Spleen (tissue), 11 donors: ENCODE measurements around the gene MYL9. TPM values are rescaled to one million over a fixed set of nuclear protein-coding genes. Genes with fewer than 3 reads are reported as not detected.

Experiments
- DNase-seq: peaks from one replicate; pipeline ENCODE4 v3.0.0-alpha.2; 2020
- H3K27ac ChIP-seq, 8 donors: fragments of 200-600 bp; sonication (generic) in 7 of 8; 1 replicate in 4 of 8; 2 replicates in 4 of 8; pipeline versions ENCODE4 v1.5.0 to v1.8.0; 2016 to 2021; ENCODE audit warnings: inconsistent platforms in 4 of 8, mild to moderate bottlenecking in 4 of 8, moderate library complexity in 1 of 8
- H3K27me3 ChIP-seq, 7 donors: fragments of 200-600 bp; sonication (generic) in 6 of 7; replicated peaks in 1 of 7; 1 replicate in 4 of 7; 2 replicates in 3 of 7; pipeline versions ENCODE4 v1.5.0 to v1.8.0; 2016 to 2021; ENCODE audit warnings: inconsistent platforms in 3 of 7, mild to moderate bottlenecking in 1 of 7
- H3K36me3 ChIP-seq, 6 donors: fragments of 200-600 bp; sonication (generic) in 5 of 6; 1 replicate in 4 of 6; 2 replicates in 2 of 6; pipeline versions ENCODE4 v1.5.0 to v1.8.0; 2016 to 2021; ENCODE audit warnings: inconsistent platforms in 2 of 6
- H3K4me1 ChIP-seq, 6 donors: fragments of 200-600 bp; sonication (generic) in 5 of 6; 1 replicate in 3 of 6; 2 replicates in 3 of 6; pipeline versions ENCODE4 v1.5.0 to v1.8.0; 2016 to 2021; ENCODE audit warnings: inconsistent platforms in 3 of 6
- H3K4me3 ChIP-seq, 8 donors: fragments of 200-600 bp; sonication (generic) in 7 of 8; 1 replicate in 4 of 8; 2 replicates in 4 of 8; pipeline versions ENCODE4 v1.5.0 to v1.8.0; 2016 to 2021; ENCODE audit warnings: inconsistent platforms in 4 of 8, mild to moderate bottlenecking in 4 of 8, moderate library complexity in 2 of 8
- H3K9me3 ChIP-seq, 8 donors: fragments of 200-600 bp; sonication (generic) in 7 of 8; 1 replicate in 4 of 8; 2 replicates in 4 of 8; pipeline versions ENCODE4 v1.5.0 to v1.8.0; 2016 to 2021; ENCODE audit warnings: inconsistent platforms in 4 of 8
- POLR2A ChIP-seq, 3 donors: fragments of 450-650 bp; IDR thresholded peaks; one replicate each; pipeline ENCODE4 v1.5.1; 2017; ENCODE audit warnings: antibody characterized with exemption in 3 of 3, mild to moderate bottlenecking in 1 of 3
- POLR2AphosphoS5 ChIP-seq, 3 donors: sonication (generic); formaldehyde crosslinking; IDR thresholded peaks; one replicate each; pipeline ENCODE4 v1.5.1; 2017; ENCODE audit warnings: antibody characterized with exemption in 3 of 3
- WGBS, 5 donors: extraction: QIAGEN DNeasy Blood & Tissue Kit in 3 of 5; methylation state at CpG; one replicate each; pipeline versions ENCODE4 v1.1.5 to v1.1.7; 2013 to 2018; 5-methylcytosine and 5-hydroxymethylcytosine counted together
- intact Hi-C: fragments of 100-400 bp; cut with DNase I; formaldehyde crosslinking; loops from one replicate; pipeline ENCODE4 v1.15.0; 2023; ENCODE audit warnings: low total_unique reads
- polyA plus RNA-seq, 3 donors: library from polyadenylated mRNA; stranded (reverse); fragments of 200-250 nt; gene quantifications; one replicate each; pipeline ENCODE4 v1.2.1, GENCODE V29; 2013
- total RNA-seq, 7 donors: library from RNA; depleted of rRNA in 3 of 7; stranded (reverse); fragments of >200 nt in 3 of 7; fragmentation: NEBNext Ultra II Directional in 4 of 7; extraction: Animal tissue kit (Norgen Biotek cat#: 25700) in 4 of 7; gene quantifications; one replicate each; pipeline versions ENCODE4 v1.1.0 to v1.2.1, GENCODE V29; 2016 to 2021
- TF ChIP-seq, protein P1 (sequence below), 11 experiments: fragments of 200-600 bp in 7 of 11; fragments of 450-650 bp in 4 of 11; sonication (generic) in 4 of 11; IDR thresholded peaks in 8 of 11; conservative IDR thresholded peaks in 3 of 11; 1 replicate in 7 of 11; 2 replicates in 4 of 11; pipeline versions ENCODE4 v1.4.0 to v1.8.0; 2016 to 2021; ENCODE audit warnings: antibody characterized with exemption in 11 of 11, inconsistent platforms in 4 of 11, mild to moderate bottlenecking in 1 of 11
- donor health status: healthy with polysubstance abuse.
- donor health status: DM: no; HTN: no; CAD: no; lungs with moderate emphysema.
- donor health status: DM: no; HTN: no; CAD: no.
- donor health status: Bipolar disorder and iron deficiency.
- donor health status: healthy.
- donor health status: DM: no; HTN: no; CAD: no.
- donor health status: DM: yes; HTN: yes; CAD: no.

The MYL9 gene
- total and polyA plus RNA-seq, 10 donors: 30.4 to 369 (median 83.2) TPM

DNA sequence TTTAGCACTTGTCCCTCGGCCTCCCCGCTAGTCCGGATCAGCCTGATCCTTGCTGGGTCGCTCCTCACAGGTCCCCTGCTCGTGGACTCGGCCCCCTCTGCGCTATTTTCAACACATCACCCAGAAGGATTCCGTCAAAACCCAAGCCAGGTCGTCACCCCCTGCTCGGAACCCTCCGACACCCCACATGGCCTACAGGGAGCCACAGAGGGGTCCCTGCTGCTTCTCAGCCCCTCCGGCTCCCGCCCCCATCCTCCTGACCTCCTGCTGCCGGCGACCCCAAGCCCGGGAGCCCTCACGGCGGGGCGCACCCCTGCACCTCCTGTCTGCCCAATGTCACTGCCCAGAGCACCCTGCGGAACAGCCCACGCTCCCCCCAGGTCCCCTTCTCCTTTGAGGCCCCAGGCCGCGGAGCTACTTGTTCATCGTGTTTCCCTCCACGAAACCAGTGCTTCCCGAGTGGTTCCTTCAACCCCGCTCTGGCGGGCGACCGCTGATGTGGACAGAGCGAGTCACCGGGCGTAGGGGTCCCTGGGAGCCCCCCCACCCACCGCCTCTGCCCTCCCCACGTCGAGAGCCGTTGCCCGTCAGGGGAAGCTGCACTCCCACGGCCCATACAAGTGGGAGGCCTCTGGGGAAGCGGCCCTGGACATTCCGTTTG is 638 bp upstream of the MYL9 start:
- Histone ChIP-seq H3K27me3 (peaks cover 0 to 13% (median 0%) of the 10 kb centered on the region in 7 donors), H3K9me3 (no peaks in the 10 kb centered on the region), H3K27ac (peak overlapping the region; percentile 24 to 86 (median 80)), H3K4me1 (peaks cover 0 to 59% (median 37%) of the 10 kb centered on the region in 6 donors), H3K4me3 (peak overlapping the region; percentile 39 to 74 (median 46)), H3K36me3 (peaks cover 0 to 11% (median 0%) of the 10 kb centered on the region in 6 donors)
- intact Hi-C loops: no loop called here
- WGBS, 5 donors: 55 to 70% (median 57%) methylated on average over 36 to 41 of the region's 41 CpGs
- no peak for TF ChIP-seq POLR2A (IDR thresholded peaks at IDR 0.05)
- TF ChIP-seq, protein P1, sequence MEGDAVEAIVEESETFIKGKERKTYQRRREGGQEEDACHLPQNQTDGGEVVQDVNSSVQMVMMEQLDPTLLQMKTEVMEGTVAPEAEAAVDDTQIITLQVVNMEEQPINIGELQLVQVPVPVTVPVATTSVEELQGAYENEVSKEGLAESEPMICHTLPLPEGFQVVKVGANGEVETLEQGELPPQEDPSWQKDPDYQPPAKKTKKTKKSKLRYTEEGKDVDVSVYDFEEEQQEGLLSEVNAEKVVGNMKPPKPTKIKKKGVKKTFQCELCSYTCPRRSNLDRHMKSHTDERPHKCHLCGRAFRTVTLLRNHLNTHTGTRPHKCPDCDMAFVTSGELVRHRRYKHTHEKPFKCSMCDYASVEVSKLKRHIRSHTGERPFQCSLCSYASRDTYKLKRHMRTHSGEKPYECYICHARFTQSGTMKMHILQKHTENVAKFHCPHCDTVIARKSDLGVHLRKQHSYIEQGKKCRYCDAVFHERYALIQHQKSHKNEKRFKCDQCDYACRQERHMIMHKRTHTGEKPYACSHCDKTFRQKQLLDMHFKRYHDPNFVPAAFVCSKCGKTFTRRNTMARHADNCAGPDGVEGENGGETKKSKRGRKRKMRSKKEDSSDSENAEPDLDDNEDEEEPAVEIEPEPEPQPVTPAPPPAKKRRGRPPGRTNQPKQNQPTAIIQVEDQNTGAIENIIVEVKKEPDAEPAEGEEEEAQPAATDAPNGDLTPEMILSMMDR (IDR thresholded peaks at IDR 0.05 in 8 of 11, conservative IDR thresholded peaks at IDR 0.05 in 3 of 11): no peak
- TF ChIP-seq POLR2AphosphoS5 (IDR thresholded peaks at IDR 0.05): no peak
- DNase-seq: peak; percentile 52

DNA sequence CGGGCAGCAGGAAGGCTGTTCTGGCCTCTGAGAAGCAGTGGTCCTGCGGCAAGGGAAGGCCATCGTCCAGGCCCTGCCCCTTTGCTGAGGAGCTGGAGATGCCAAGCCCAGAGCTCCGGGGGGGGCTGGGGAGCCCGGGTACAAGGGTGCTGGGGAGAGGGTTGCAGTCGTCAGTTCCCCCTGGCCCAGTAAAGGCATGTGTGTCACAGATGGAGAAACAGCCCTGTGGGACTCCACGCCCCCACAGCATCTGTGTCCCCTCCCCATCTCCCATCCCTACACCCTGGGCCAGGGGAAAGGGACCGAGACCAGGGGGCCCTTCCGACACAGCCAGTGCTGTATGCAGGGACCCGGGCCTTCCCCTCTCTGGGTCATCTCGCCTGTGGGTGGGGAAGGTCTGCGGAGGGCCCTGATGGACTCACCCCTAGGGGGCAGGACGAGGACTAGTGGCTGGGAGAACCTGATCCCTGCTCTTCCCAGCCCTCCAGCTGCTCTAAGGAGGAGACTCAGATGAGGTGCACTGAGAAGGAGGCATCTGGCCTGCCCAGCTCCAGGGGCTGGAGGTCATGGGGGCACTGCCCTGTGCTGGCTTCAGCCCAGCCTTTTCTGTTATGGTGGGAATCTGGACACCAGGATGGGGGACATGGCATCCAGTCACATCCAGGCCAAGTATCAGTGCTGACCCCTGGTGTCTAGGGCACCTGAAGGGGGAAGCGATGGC is 609 bp downstream of the MYL9 start:
- DNase-seq: peak; percentile 77
- intact Hi-C loops: no loop called here
- Histone ChIP-seq H3K4me1 (peaks cover 0 to 71% (median 42%) of the 10 kb centered on the region in 6 donors), H3K9me3 (no peaks in the 10 kb centered on the region), H3K36me3 (peaks cover 0 to 23% (median 0%) of the 10 kb centered on the region in 6 donors), H3K27me3 (peaks cover 0 to 13% (median 0%) of the 10 kb centered on the region in 7 donors), H3K4me3 (peak overlapping the region; percentile 39 to 74 (median 46)), H3K27ac (peak overlapping the region in 7 of 8 donors; percentile 79 to 86 (median 81))
- TF ChIP-seq, protein P1 (IDR thresholded peaks at IDR 0.05 in 8 of 11, conservative IDR thresholded peaks at IDR 0.05 in 3 of 11): peak in 7 of 11 experiments; percentile 25 to 52 (median 33)
- TF ChIP-seq POLR2A (IDR thresholded peaks at IDR 0.05): no peak
- no peak for TF ChIP-seq POLR2AphosphoS5 (IDR thresholded peaks at IDR 0.05)
- 55 to 71% (median 58%) methylated on average over 12 to 14 of the region's 14 CpGs for WGBS, 5 donors

DNA sequence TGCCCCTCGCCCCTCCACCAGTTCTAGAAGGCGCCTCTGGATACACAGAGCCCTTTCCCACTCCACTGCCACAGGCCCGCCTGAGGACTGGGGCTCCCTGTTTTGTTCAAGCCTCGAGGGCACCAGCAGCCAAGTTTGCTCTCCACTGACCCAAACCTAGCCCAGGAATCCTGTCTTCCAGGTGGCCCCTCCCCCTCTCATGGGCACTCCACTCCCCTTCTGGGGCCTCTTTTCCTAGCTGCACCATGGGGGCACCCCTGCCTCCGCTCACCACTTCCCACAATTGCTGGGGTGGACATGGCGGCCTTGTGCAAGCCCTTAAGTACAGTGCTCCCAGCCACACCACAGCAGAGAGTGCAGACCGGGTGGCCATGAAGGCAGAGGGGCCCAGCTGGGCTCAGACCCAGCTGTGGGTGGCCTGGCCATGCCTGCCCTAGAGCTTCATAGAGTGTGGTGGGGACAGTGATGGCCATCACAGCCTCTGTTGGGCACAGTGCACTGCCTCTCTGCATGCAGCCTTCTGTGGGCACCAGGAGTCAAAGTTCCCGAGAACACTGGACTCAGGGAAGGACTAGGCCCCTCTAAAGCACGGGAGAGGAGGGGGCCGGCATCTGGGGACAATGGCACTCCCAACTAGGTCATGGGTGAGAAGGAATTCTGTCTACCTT is 1.3 kb downstream of the MYL9 start:
- 71 to 90% (median 82%) methylated on average over 8 to 10 of the region's 10 CpGs for WGBS, 5 donors
- peaks cover 0 to 78% (median 42%) of the 10 kb centered on the region in 6 donors for H3K4me1 ChIP-seq
- peak overlapping the region in 7 of 8 donors; percentile 22 to 86 (median 81) for H3K27ac ChIP-seq
- intact Hi-C loops: no loop called here
- peaks cover 0 to 30% (median 0%) of the 10 kb centered on the region in 6 donors for H3K36me3 ChIP-seq
- TF ChIP-seq POLR2A (IDR thresholded peaks at IDR 0.05): no peak
- TF ChIP-seq, protein P1 (IDR thresholded peaks at IDR 0.05 in 8 of 11, conservative IDR thresholded peaks at IDR 0.05 in 3 of 11): no peak
- no peak for TF ChIP-seq POLR2AphosphoS5 (IDR thresholded peaks at IDR 0.05)
- H3K9me3 ChIP-seq: no peaks in the 10 kb centered on the region
- peak overlapping the region; percentile 39 to 74 (median 46) for H3K4me3 ChIP-seq
- peak; percentile 54 for DNase-seq
- H3K27me3 ChIP-seq: peaks cover 0 to 13% (median 0%) of the 10 kb centered on the region in 7 donors
